ENCODE results near the gene KRT82. TPM values are rescaled to one million over a fixed set of nuclear protein-coding genes. Genes with fewer than 3 reads are reported as not detected.

KRT82 gene
- total RNA-seq, 2 donors from 2014 or later = not detected

- TF ChIP-seq, protein P1, sequence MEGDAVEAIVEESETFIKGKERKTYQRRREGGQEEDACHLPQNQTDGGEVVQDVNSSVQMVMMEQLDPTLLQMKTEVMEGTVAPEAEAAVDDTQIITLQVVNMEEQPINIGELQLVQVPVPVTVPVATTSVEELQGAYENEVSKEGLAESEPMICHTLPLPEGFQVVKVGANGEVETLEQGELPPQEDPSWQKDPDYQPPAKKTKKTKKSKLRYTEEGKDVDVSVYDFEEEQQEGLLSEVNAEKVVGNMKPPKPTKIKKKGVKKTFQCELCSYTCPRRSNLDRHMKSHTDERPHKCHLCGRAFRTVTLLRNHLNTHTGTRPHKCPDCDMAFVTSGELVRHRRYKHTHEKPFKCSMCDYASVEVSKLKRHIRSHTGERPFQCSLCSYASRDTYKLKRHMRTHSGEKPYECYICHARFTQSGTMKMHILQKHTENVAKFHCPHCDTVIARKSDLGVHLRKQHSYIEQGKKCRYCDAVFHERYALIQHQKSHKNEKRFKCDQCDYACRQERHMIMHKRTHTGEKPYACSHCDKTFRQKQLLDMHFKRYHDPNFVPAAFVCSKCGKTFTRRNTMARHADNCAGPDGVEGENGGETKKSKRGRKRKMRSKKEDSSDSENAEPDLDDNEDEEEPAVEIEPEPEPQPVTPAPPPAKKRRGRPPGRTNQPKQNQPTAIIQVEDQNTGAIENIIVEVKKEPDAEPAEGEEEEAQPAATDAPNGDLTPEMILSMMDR (IDR thresholded peaks at IDR 0.05) = no peak
- ATAC-seq (ENCODE audit: insufficient number of reproducible peaks, low FRiP score, low read depth) (no peak), DNase-seq (ENCODE audit: low spot score) (no peak)
- Histone ChIP-seq H3K27ac (no peak overlapping the region), H3K4me1 (ENCODE audit: control insufficient read depth in 1 of 2, low read depth in 2 of 2) (peaks cover 0 to 9% of the 10 kb centered on the region in 2 donors), H3K9me3 (no peaks in the 10 kb centered on the region), H3K4me3 (no peak overlapping the region), H3K27me3 (replicated peaks; ENCODE audit: insufficient read depth) (no peaks in the 10 kb centered on the region), H3K36me3 (no peaks in the 10 kb centered on the region)
Measured at GRCh38 chr12:52389313-52390207, 16.6 kb downstream of the KRT82 start.

DNA sequence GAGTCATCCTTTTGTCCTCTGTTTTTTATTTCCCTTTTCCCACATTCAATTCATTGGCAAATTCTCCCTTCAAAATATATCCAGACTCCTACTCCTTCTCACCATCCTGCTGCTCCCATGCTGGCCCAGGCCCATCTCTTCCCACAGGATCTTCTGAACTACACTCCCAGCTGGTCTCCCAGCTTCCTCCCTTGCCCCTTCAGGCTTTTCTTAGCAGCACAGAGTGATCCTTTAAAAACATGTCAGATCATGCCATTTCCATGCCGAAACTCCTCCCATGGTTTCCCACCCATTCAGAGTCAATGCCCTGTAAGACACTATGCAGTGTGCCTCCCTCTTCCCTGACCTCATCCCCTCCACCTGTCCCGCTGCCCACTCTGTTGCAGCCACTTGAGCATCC lies 18.3 kb downstream of the KRT82 start:
- Histone ChIP-seq H3K4me1 (ENCODE audit: control insufficient read depth in 1 of 2, low read depth in 2 of 2) (peaks cover 0 to 9% of the 10 kb centered on the region in 2 donors), H3K9me3 (no peaks in the 10 kb centered on the region), H3K4me3 (no peak overlapping the region), H3K36me3 (no peaks in the 10 kb centered on the region), H3K27me3 (replicated peaks; ENCODE audit: insufficient read depth) (no peaks in the 10 kb centered on the region), H3K27ac (no peak overlapping the region)
- TF ChIP-seq, protein P1 (IDR thresholded peaks at IDR 0.05) = no peak
- no peak for ATAC-seq (ENCODE audit: insufficient number of reproducible peaks, low FRiP score, low read depth)
- no peak for DNase-seq (ENCODE audit: low spot score)

- TF ChIP-seq, protein P1 (IDR thresholded peaks at IDR 0.05) = no peak
- Histone ChIP-seq H3K27ac (no peak within 1 kb of the TSS), H3K27me3 (replicated peaks; ENCODE audit: insufficient read depth) (no peaks in the 10 kb centered on the region), H3K9me3 (no peaks in the 10 kb centered on the region), H3K4me1 (ENCODE audit: control insufficient read depth in 1 of 2, low read depth in 2 of 2) (no peaks in the 10 kb centered on the region), H3K36me3 (no peaks in the 10 kb centered on the region), H3K4me3 (no peak within 1 kb of the TSS)
- ATAC-seq (ENCODE audit: insufficient number of reproducible peaks, low FRiP score, low read depth) (no peak), DNase-seq (ENCODE audit: low spot score) (no peak)
Measured at GRCh38 chr12:52385226-52385702, 20.9 kb downstream of the KRT82 start, which contains the start of gene KRT84. TSS of gene KRT84 (minus strand) at chr12:52385652. CDS start at chr12:52385585, 67 bp downstream.

DNA sequence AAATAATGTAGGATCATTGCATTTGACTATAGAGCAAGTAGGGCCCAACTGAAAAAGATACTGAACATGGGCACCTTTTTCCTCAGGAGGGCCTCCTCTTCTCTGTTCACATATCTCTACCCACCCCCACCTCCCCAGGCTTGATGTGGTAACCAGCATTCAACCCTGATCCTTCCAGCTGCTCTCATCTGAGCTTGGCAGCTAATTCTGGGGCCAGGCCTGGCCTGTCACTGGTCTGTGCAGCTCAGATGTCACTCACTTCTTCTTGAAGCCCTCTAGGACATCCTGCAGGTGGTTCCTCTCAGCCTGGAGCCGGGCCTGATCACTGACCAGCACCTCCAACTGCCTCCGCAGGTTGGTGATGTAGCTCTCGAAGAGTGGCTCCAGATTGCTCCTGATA lies 22.8 kb downstream of the KRT82 start:
- TF ChIP-seq, protein P1 (IDR thresholded peaks at IDR 0.05) = no peak
- DNase-seq (ENCODE audit: low spot score) = no peak
- no peaks in the 10 kb centered on the region for H3K27me3 ChIP-seq (replicated peaks; ENCODE audit: insufficient read depth)
- H3K4me1 ChIP-seq (ENCODE audit: control insufficient read depth in 1 of 2, low read depth in 2 of 2) = no peaks in the 10 kb centered on the region
- no peak overlapping the region for H3K27ac ChIP-seq
- no peaks in the 10 kb centered on the region for H3K9me3 ChIP-seq
- no peaks in the 10 kb centered on the region for H3K36me3 ChIP-seq
- no peak for ATAC-seq (ENCODE audit: insufficient number of reproducible peaks, low FRiP score, low read depth)
- no peak overlapping the region for H3K4me3 ChIP-seq

DNA sequence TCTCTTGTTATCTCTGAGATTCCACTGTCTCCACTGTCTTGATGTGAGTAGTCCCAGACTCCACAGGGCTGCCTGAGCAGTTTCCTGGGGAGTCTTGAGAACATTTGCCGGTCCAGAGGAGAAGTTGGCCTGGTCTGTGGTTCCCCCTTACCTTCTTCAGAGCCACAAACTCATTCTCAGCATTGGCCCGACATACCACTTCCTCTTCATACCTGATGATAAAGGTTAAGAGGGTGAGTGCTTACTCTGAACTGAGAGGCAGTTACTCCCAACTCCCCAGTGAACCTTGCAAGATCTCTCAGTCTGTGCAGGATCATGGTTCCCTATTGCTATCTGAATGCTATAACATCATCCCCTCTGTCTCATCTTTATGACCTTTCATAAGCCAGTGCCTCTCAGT lies 23.3 kb downstream of the KRT82 start:
- Histone ChIP-seq H3K9me3 (no peaks in the 10 kb centered on the region), H3K27me3 (replicated peaks; ENCODE audit: insufficient read depth) (no peaks in the 10 kb centered on the region), H3K4me3 (no peak overlapping the region), H3K36me3 (no peaks in the 10 kb centered on the region), H3K27ac (no peak overlapping the region), H3K4me1 (ENCODE audit: control insufficient read depth in 1 of 2, low read depth in 2 of 2) (no peaks in the 10 kb centered on the region)
- no peak for ATAC-seq (ENCODE audit: insufficient number of reproducible peaks, low FRiP score, low read depth)
- TF ChIP-seq, protein P1 (IDR thresholded peaks at IDR 0.05) = no peak
- DNase-seq (ENCODE audit: low spot score) = no peak

Data from thoracic aorta (tissue), 2 donors.